OCI-LY7 (cell line): ENCODE data around the gene SHMT2.

Experiments used
- EZH2phosphoT487 ChIP-seq: fragments of 200-600 bp; sonication (generic); IDR thresholded peaks from 2 replicates; pipeline ENCODE4 v1.6.1; 2018; ENCODE audit warnings: low read depth, borderline replicate concordance, mild to moderate bottlenecking, mixed run types, antibody characterized with exemption, low read length, moderate library complexity, mixed read lengths
- TF ChIP-seq, protein P1 (sequence below): fragments of 200-600 bp; sonication (generic); conservative IDR thresholded peaks from 2 replicates; pipeline ENCODE4 v1.5.1; 2014; ENCODE audit warnings: mild to moderate bottlenecking, antibody characterized with exemption, low read length, moderate library complexity, mixed read lengths

DNA sequence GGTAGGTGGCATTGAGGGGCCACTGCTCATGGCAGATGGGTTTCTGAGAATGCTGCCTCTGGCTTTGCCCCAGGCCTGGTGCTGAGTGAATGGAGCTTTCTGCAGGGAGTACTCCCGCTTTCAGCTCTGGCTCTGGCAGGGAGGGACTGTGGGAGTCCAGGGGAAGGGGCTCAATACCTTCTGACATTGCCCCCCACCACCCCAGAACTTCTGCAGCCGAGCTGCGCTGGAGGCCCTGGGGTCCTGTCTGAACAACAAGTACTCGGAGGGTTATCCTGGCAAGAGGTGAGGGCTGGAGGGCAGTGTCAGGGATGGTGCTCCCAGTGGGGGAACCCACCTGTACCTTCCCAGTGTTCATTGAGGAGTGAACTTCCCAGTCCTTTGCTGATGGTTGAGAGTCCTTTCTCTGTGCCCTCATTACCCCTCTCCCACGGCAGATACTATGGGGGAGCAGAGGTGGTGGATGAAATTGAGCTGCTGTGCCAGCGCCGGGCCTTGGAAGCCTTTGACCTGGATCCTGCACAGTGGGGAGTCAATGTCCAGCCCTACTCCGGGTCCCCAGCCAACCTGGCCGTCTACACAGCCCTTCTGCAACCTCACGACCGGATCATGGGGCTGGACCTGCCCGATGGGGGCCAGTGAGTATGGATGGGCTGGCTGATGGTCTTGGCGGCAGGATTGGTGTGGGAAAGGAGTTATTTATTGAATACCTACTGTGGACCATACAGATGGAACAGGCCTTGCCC lies 1.9 kb downstream of the SHMT2 start:
- TF ChIP-seq, protein P1, sequence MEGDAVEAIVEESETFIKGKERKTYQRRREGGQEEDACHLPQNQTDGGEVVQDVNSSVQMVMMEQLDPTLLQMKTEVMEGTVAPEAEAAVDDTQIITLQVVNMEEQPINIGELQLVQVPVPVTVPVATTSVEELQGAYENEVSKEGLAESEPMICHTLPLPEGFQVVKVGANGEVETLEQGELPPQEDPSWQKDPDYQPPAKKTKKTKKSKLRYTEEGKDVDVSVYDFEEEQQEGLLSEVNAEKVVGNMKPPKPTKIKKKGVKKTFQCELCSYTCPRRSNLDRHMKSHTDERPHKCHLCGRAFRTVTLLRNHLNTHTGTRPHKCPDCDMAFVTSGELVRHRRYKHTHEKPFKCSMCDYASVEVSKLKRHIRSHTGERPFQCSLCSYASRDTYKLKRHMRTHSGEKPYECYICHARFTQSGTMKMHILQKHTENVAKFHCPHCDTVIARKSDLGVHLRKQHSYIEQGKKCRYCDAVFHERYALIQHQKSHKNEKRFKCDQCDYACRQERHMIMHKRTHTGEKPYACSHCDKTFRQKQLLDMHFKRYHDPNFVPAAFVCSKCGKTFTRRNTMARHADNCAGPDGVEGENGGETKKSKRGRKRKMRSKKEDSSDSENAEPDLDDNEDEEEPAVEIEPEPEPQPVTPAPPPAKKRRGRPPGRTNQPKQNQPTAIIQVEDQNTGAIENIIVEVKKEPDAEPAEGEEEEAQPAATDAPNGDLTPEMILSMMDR, result no peak
- no peak for TF ChIP-seq EZH2phosphoT487
